GM13976 (cell line): ENCODE data around the gene KRTAP9-3.
"Not testable (repeated sequence)": the region's sequence is repeated elsewhere in the genome, so short reads cannot be mapped to it uniquely, and the experiment has no call there.

ENCODE experiments used
- DNase-seq: peaks from one replicate; pipeline ENCODE4 v3.0.0; 2012; ENCODE audit warnings: low spot score
- in situ Hi-C: fragments of 300-500 bp; cut with MboI; formaldehyde crosslinking; loops from one replicate; pipeline ENCODE4 v1.12.0; 2022; ENCODE audit warnings: low sequenced_read_pairs, mixed read lengths, inconsistent platforms; ENCODE audit not compliant: unreplicated experiment
- TF ChIP-seq, protein P1 (sequence below): IDR thresholded peaks from 2 replicates; pipeline ENCODE4 v1.5.1; 2012; ENCODE audit warnings: borderline replicate concordance, mild to moderate bottlenecking; ENCODE audit not compliant: insufficient read depth; ENCODE audit errors: extremely low read depth, missing control alignments, control extremely low read depth

Gene KRTAP9-3

DNA sequence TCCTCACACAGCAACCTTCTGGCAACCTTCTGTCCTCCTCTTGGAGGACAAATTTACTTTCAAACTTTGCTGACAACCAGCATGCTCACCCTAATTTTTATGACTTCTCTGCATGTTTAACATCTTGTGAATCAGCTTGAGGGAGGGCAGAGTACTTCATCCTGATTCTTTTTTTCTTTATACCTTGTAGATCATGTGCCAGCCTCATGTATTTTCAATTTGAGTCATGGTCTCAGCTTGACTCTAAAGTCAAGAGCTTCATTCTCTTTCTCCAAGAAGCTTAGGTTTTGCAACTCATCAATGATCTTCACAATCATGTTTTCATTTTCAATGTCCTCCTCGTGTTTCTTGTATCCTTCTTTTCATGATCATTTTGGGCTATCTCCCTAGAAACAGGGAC lies 39.6 kb downstream of the KRTAP9-3 start:
- in situ Hi-C loops, result no loop called here
- TF ChIP-seq, protein P1, sequence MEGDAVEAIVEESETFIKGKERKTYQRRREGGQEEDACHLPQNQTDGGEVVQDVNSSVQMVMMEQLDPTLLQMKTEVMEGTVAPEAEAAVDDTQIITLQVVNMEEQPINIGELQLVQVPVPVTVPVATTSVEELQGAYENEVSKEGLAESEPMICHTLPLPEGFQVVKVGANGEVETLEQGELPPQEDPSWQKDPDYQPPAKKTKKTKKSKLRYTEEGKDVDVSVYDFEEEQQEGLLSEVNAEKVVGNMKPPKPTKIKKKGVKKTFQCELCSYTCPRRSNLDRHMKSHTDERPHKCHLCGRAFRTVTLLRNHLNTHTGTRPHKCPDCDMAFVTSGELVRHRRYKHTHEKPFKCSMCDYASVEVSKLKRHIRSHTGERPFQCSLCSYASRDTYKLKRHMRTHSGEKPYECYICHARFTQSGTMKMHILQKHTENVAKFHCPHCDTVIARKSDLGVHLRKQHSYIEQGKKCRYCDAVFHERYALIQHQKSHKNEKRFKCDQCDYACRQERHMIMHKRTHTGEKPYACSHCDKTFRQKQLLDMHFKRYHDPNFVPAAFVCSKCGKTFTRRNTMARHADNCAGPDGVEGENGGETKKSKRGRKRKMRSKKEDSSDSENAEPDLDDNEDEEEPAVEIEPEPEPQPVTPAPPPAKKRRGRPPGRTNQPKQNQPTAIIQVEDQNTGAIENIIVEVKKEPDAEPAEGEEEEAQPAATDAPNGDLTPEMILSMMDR, result no peak
- no peak for DNase-seq

DNA sequence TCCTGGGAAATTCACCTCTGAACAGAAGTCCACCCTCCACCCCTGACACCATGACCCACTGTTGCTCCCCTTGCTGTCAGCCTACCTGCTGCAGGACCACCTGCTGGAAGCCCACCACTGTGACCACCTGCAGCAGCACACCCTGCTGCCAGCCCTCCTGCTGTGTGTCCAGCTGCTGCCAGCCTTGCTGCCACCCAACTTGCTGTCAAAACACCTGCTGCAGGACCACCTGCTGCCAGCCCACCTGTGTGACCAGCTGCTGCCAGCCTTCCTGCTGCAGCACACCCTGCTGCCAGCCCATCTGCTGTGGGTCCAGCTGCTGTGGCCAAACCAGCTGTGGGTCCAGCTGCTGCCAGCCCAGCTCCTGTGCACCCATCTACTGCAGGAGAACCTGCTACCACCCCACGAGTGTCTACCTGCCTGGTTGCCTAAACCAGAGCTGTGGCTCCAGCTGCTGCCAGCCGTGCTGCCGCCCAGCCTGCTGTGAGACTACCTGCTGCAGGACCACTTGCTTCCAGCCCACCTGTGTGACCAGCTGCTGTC lies 43.5 kb downstream of the KRTAP9-3 start, which contains the start of gene KRTAP9-7:
Gene KRTAP9-7 (plus strand): TSS at position 51 of the 543 bp plus-strand sequence. CDS start 0 bp downstream, at position 51.
- DNase-seq, in situ Hi-C loops: not testable (repeated sequence)

DNA sequence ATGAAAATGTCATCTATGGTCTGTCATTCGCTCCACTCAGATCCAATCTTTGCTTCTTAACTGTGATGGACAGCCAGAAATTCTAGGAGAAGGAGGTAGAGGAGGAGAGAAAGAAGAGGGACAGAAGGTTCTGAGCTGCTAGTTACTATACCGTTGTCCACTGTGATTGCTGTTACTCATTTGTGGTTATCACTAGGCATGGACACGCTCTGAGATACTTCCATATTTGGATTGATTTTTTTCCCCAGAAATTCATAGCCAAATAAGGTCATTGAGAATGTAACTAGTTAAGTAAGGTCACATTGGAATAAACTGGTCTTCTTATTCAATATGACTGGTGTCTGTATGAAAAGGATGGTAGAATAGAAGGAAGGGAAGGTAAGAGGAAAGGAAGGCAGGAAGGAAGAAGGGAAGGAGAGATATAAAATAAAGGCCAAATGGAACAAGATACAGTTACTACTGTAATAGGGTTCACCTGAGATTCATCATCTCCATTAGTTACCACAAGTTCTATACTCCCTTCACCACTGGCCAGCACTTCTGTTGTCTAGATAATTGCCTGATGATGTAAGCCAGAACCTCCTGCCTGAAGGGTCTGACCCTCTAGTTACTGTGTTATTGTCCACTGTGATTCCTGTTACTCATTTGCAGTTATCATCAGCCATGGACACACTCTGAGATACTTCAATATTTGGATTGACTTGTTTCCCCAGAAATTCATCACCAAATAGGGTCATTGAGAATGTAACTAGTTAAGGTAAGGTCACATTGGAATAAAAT lies 46.1 kb downstream of the KRTAP9-3 start:
- in situ Hi-C loops, result no loop called here
- peak; percentile 0 for DNase-seq
- TF ChIP-seq, protein P1, result no peak
